HepG2 (cell line): ENCODE results near the gene NLRC3. TPM values are rescaled to one million over a fixed set of nuclear protein-coding genes. Genes with fewer than 3 reads are reported as not detected.

Experiments used
- CREB3 ChIP-seq: sonication (generic); formaldehyde crosslinking; IDR thresholded peaks from 2 replicates; pipeline ENCODE4 v1.5.0; 2020; ENCODE audit warnings: missing genetic modification reagents
- FOXA3 ChIP-seq: IDR thresholded peaks from 2 replicates; pipeline ENCODE4 v1.6.1; 2016; ENCODE audit warnings: missing genetic modification reagents, missing compliant biosample characterization
- GATA4 ChIP-seq: sonication (generic); IDR thresholded peaks from 2 replicates; pipeline ENCODE4 v1.6.1; 2016; ENCODE audit warnings: antibody characterized with exemption, low read depth, borderline replicate concordance
- KDM1A ChIP-seq: IDR thresholded peaks from 2 replicates; pipeline ENCODE4 v1.6.1; 2016; ENCODE audit warnings: missing compliant biosample characterization
- MED1 ChIP-seq: sonication (generic); formaldehyde crosslinking; IDR thresholded peaks from 2 replicates; pipeline ENCODE4 v1.4.0; 2020; ENCODE audit warnings: missing genetic modification reagents
- MIXL1 ChIP-seq: IDR thresholded peaks from 2 replicates; pipeline ENCODE4 v1.6.1; 2016
- MTF2 ChIP-seq: sonication (generic); formaldehyde crosslinking; IDR thresholded peaks from 2 replicates; pipeline ENCODE4 v1.5.0; 2020; ENCODE audit warnings: missing genetic modification reagents, borderline replicate concordance
- SALL2 ChIP-seq: sonication (generic); formaldehyde crosslinking; IDR thresholded peaks from 2 replicates; pipeline ENCODE4 v1.8.1; 2023; ENCODE audit warnings: mild to moderate bottlenecking, missing genetic modification reagents, inconsistent platforms
- THAP11 ChIP-seq: IDR thresholded peaks from 2 replicates; pipeline ENCODE4 v1.6.1; 2016; ENCODE audit warnings: missing biosample characterization, missing genetic modification reagents
- ZMAT3 ChIP-seq: sonication (generic); formaldehyde crosslinking; conservative IDR thresholded peaks from 2 replicates; pipeline ENCODE4 v1.7.0; 2021; ENCODE audit warnings: missing genetic modification reagents
- ZNF326 ChIP-seq: sonication (generic); formaldehyde crosslinking; IDR thresholded peaks from 2 replicates; pipeline ENCODE4 v1.4.0; 2020; ENCODE audit warnings: missing genetic modification reagents, borderline replicate concordance
- ZNF598 ChIP-seq: sonication (generic); formaldehyde crosslinking; IDR thresholded peaks from 2 replicates; pipeline ENCODE4 v1.5.1; 2020; ENCODE audit warnings: mild to moderate bottlenecking, missing genetic modification reagents, borderline replicate concordance
- ZNF687 ChIP-seq: sonication (generic); formaldehyde crosslinking; IDR thresholded peaks from 2 replicates; pipeline ENCODE4 v1.5.1; 2020; ENCODE audit warnings: mild to moderate bottlenecking, missing genetic modification reagents, moderate library complexity
- polyA plus RNA-seq, 8 experiments: library from polyadenylated mRNA; depleted of rRNA in 3 of 8; stranded (reverse) in 7 of 8; unstranded in 1 of 8; fragments of >200 nt; fragmentation: Illumina TruSeq in 4 of 8; extraction: Trizol in 4 of 8; gene quantifications; 2 replicates each; pipeline versions ENCODE4 v1.2.1 to v1.2.3, GENCODE V29; 2011 to 2016; ENCODE audit warnings: low read depth in 4 of 8, missing spikeins in 1 of 8, mixed read lengths in 1 of 8; ENCODE audit not compliant: insufficient read depth in 1 of 8
- total RNA-seq, 5 experiments: library from RNA; depleted of rRNA; stranded (reverse); fragments of >200 nt; fragmentation: Illumina TruSeq; extraction: Trizol; gene quantifications; 2 replicates each; pipeline ENCODE4 v1.2.3, GENCODE V29; 2016; ENCODE audit warnings: low read depth in 1 of 5
- TF ChIP-seq, protein P1 (sequence below): sonication (generic); formaldehyde crosslinking; IDR thresholded peaks from 2 replicates; pipeline ENCODE4 v1.8.0; 2023; ENCODE audit warnings: mild to moderate bottlenecking, missing genetic modification reagents
- TF ChIP-seq, protein P2 (sequence below): IDR thresholded peaks from 2 replicates; pipeline ENCODE4 v1.6.1; 2016; ENCODE audit warnings: mild to moderate bottlenecking
- TF ChIP-seq, protein P3 (sequence below): sonication (generic); formaldehyde crosslinking; IDR thresholded peaks from 2 replicates; pipeline ENCODE4 v1.5.0; 2020; ENCODE audit warnings: missing genetic modification reagents, mild to moderate bottlenecking, borderline replicate concordance
- TF ChIP-seq, protein P4 (sequence below): fragments of 450-650 bp; IDR thresholded peaks from 2 replicates; pipeline ENCODE4 v1.6.1; 2016

Gene NLRC3
- total and polyA plus RNA-seq, 2 of the 13 experiments (the other 11 are each of a cell fraction or from before 2014, with no cell fraction given), result not detected

DNA sequence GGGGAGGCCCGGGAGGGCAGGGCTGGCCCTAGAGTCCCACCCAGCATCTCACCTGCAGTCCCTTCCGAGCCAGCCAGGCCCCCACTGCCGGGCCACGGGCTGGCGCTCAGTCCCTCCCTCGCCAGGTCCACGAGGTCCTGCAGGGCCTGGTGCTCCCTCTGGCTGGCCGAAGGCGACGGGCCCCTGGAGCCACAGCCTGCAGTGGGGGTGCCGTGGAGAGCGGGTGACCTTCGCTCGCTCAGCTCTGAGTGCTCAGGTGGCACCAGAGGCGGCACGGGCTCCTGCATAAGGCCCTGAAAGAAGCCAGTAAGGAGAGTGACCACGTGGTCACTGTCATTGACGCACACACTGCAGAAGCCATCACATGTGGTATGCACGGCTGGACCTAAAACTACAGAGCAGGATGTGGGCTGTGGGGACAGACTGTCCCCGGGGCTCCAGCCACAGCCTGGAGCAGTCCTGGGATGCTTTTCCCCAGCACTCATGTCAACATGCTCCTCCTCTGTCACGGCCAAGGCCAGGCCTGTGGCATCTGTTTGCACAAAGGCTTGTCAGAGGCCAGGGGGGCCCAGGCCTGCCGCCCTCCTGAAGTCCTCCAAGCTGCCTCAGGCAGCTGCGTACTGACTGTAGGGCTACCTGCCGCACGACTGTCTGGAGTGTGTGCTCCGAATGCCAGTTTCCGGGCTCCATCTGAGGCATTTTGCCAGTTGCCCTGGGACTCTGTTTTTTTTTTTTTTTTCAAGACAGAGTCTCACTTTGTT is 19.1 kb upstream of the NLRC3 start (continued):
- peak; percentile 95 for TF ChIP-seq ZNF687
- TF ChIP-seq, protein P1, sequence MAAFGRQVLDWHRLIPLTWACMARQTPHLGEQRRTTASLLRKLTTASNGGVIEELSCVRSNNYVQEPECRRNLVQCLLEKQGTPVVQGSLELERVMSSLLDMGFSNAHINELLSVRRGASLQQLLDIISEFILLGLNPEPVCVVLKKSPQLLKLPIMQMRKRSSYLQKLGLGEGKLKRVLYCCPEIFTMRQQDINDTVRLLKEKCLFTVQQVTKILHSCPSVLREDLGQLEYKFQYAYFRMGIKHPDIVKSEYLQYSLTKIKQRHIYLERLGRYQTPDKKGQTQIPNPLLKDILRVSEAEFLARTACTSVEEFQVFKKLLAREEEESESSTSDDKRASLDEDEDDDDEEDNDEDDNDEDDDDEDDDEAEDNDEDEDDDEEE (CRISPR knock-in tag), result peak; percentile 70
- TF ChIP-seq ZMAT3 (CRISPR knock-in tag), result 0 out of 2 replicates have a peak, but pooled peaks have one; percentile 55
- 0 out of 2 replicates have a peak, but pooled peaks have one; percentile 74 for TF ChIP-seq CREB3 (CRISPR knock-in tag)
- peak; percentile 71; the same call in 1 of the 2 replicates for TF ChIP-seq THAP11 (CRISPR knock-in tag)
- TF ChIP-seq FOXA3 (CRISPR knock-in tag), result peak; percentile 99
- TF ChIP-seq, protein P2, sequence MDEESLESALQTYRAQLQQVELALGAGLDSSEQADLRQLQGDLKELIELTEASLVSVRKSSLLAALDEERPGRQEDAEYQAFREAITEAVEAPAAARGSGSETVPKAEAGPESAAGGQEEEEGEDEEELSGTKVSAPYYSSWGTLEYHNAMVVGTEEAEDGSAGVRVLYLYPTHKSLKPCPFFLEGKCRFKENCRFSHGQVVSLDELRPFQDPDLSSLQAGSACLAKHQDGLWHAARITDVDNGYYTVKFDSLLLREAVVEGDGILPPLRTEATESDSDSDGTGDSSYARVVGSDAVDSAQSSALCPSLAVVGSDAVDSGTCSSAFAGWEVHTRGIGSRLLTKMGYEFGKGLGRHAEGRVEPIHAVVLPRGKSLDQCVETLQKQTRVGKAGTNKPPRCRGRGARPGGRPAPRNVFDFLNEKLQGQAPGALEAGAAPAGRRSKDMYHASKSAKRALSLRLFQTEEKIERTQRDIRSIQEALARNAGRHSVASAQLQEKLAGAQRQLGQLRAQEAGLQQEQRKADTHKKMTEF (CRISPR knock-in tag), result peak; percentile 92
- no peak for TF ChIP-seq ZNF326 (CRISPR knock-in tag)
- TF ChIP-seq KDM1A, result peak; percentile 93
- peak; percentile 62; the same call in 1 of the 2 replicates for TF ChIP-seq MTF2
- no peak; the same call in 1 of the 2 replicates for TF ChIP-seq ZNF598 (CRISPR knock-in tag)
- peak; percentile 78; the same call in 1 of the 2 replicates for TF ChIP-seq MIXL1 (CRISPR knock-in tag)
- no peak for TF ChIP-seq GATA4
- TF ChIP-seq, protein P3, sequence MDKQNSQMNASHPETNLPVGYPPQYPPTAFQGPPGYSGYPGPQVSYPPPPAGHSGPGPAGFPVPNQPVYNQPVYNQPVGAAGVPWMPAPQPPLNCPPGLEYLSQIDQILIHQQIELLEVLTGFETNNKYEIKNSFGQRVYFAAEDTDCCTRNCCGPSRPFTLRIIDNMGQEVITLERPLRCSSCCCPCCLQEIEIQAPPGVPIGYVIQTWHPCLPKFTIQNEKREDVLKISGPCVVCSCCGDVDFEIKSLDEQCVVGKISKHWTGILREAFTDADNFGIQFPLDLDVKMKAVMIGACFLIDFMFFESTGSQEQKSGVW, result no peak
- peak; percentile 81 for TF ChIP-seq MED1
- TF ChIP-seq, protein P4, sequence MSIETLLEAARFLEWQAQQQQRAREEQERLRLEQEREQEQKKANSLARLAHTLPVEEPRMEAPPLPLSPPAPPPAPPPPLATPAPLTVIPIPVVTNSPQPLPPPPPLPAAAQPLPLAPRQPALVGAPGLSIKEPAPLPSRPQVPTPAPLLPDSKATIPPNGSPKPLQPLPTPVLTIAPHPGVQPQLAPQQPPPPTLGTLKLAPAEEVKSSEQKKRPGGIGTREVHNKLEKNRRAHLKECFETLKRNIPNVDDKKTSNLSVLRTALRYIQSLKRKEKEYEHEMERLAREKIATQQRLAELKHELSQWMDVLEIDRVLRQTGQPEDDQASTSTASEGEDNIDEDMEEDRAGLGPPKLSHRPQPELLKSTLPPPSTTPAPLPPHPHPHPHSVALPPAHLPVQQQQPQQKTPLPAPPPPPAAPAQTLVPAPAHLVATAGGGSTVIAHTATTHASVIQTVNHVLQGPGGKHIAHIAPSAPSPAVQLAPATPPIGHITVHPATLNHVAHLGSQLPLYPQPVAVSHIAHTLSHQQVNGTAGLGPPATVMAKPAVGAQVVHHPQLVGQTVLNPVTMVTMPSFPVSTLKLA, result peak; percentile 98
- peak; percentile 91 for TF ChIP-seq SALL2 (CRISPR knock-in tag)
